Right cardiac atrium (tissue), 5 donors: Measurements from ENCODE around the gene AFG1L. TPM values are rescaled to one million over a fixed set of nuclear protein-coding genes. Genes with fewer than 3 reads are reported as not detected.

Experiments
- ATAC-seq, 2 donors: fragments of 200-7000 bp; cut with Tn5 transposase; one replicate each; pipeline versions ENCODE4 v1.8.0 to v1.9.1; 2020; ENCODE audit warnings: moderate library complexity in 2 of 2, mild to moderate bottlenecking in 1 of 2
- DNase-seq, 3 donors: peaks; one replicate each; pipeline ENCODE4 v3.0.0-alpha.2; 2020
- H3K27ac ChIP-seq: one replicate; pipeline ENCODE4 v1.5.1; 2013; ENCODE audit warnings: mild to moderate bottlenecking, low read length, control low read depth, moderate library complexity
- H3K27me3 ChIP-seq: one replicate; pipeline ENCODE4 v1.6.1; 2013; ENCODE audit not compliant: control insufficient read depth, insufficient read depth
- H3K4me1 ChIP-seq: one replicate; pipeline ENCODE4 v1.6.1; 2013; ENCODE audit warnings: low read length; ENCODE audit not compliant: control insufficient read depth, insufficient read depth
- H3K4me3 ChIP-seq: one replicate; pipeline ENCODE4 v1.5.1; 2013; ENCODE audit warnings: low read length, control low read depth
- H3K9me3 ChIP-seq: one replicate; pipeline ENCODE4 v1.6.1; 2013; ENCODE audit warnings: low read length; ENCODE audit not compliant: control insufficient read depth
- WGBS: extraction: QIAGEN DNeasy Blood & Tissue Kit; methylation state at CpG from one replicate; pipeline ENCODE4 v1.1.7; 2013; 5-methylcytosine and 5-hydroxymethylcytosine counted together
- intact Hi-C, 4 donors: fragments of 100-400 bp; cut with DNase I; formaldehyde crosslinking; loops; one replicate each; pipeline versions ENCODE4 v1.11.0 to v1.14.0; 2022 to 2023
- polyA plus RNA-seq: library from polyadenylated mRNA; stranded (reverse); fragments of 200-250 nt; gene quantifications from one replicate; pipeline ENCODE4 v1.2.3, GENCODE V29; 2013
- total RNA-seq, 4 donors: library from RNA; stranded (reverse); fragmentation: NEBNext Ultra II Directional; extraction: Animal tissue kit (Norgen Biotek cat#: 25700); gene quantifications; one replicate each; pipeline ENCODE4 v1.2.1, GENCODE V29; 2021
- donor health status: healthy with polysubstance abuse.
- donor health status: DM: no; HTN: yes; CAD: no.
- donor health status: DM: no; HTN: no; CAD: no.
- donor health status: DM: no; HTN: yes; CAD: no; lungs with severe emphysema.
- donor health status: DM: yes; HTN: yes; CAD: no.

The AFG1L gene
- total and polyA plus RNA-seq, 5 donors, result 3.9 to 14.5 (median 9.9) TPM

GRCh38 chr6:108489699-108490098, 194.8 kb downstream of the AFG1L start:
- Histone ChIP-seq H3K4me3 (no peak overlapping the region), H3K27ac (no peak overlapping the region), H3K27me3 (no peaks in the 10 kb centered on the region), H3K9me3 (no peaks in the 10 kb centered on the region), H3K4me1 (peaks cover 3% of the 10 kb centered on the region)
- no peak for DNase-seq
- no peak for ATAC-seq
- 96% methylated on average over 5 of the region's 5 CpGs for WGBS
- intact Hi-C loops, result loop anchor here in 1 of 4 donors (10.0 kb wide), 1 partner anchor 375 kb away; no protein-coding TSS in a partner anchor

- ATAC-seq (no peak), DNase-seq (no peak)
- intact Hi-C loops, result loop anchor here in 1 of 4 donors (10.0 kb wide), 1 partner anchor 377 kb away; no protein-coding TSS in a partner anchor
These were observed 197.4 kb downstream of the AFG1L start for GRCh38 chr6:108492131-108492766.

GRCh38 chr6:108494434-108494833, 199.6 kb downstream of the AFG1L start:
- H3K9me3 ChIP-seq, result no peaks in the 10 kb centered on the region
- DNase-seq, result no peak
- no peak overlapping the region for H3K4me3 ChIP-seq
- ATAC-seq, result no peak
- 87% methylated on average over 2 of the region's 2 CpGs for WGBS
- no peak overlapping the region for H3K27ac ChIP-seq
- H3K27me3 ChIP-seq, result no peaks in the 10 kb centered on the region
- intact Hi-C loops, result loop anchor here in 1 of 4 donors (10.0 kb wide), 1 partner anchor 380 kb away; no protein-coding TSS in a partner anchor
- H3K4me1 ChIP-seq, result no peaks in the 10 kb centered on the region

More at GRCh38 chr6:108492131-108492766, 197.4 kb downstream of the AFG1L start:
- no peaks in the 10 kb centered on the region for H3K9me3 ChIP-seq
- no peaks in the 10 kb centered on the region for H3K4me1 ChIP-seq
- H3K4me3 ChIP-seq, result no peak overlapping the region
- no peak overlapping the region for H3K27ac ChIP-seq
- no peaks in the 10 kb centered on the region for H3K27me3 ChIP-seq

GRCh38 chr6:108497883-108498282, 203.0 kb downstream of the AFG1L start:
- intact Hi-C loops, result loop anchor here in 1 of 4 donors (10.0 kb wide), 1 partner anchor 383 kb away; no protein-coding TSS in a partner anchor
- ATAC-seq (no peak), DNase-seq (no peak)
- Histone ChIP-seq H3K4me1 (no peaks in the 10 kb centered on the region), H3K27me3 (no peaks in the 10 kb centered on the region), H3K4me3 (no peak overlapping the region), H3K9me3 (no peaks in the 10 kb centered on the region), H3K27ac (no peak overlapping the region)
- 45% methylated on average over 3 of the region's 3 CpGs for WGBS

- WGBS, result 78% methylated on average over 3 of the region's 3 CpGs
- no peaks in the 10 kb centered on the region for H3K4me1 ChIP-seq
- no peaks in the 10 kb centered on the region for H3K9me3 ChIP-seq
- H3K4me3 ChIP-seq, result no peak overlapping the region
- no peak for DNase-seq
- no peaks in the 10 kb centered on the region for H3K27me3 ChIP-seq
- intact Hi-C loops, result no loop called here
- no peak overlapping the region for H3K27ac ChIP-seq
- ATAC-seq, result no peak
These were observed 206.7 kb downstream of the AFG1L start for GRCh38 chr6:108501559-108501958.

- Histone ChIP-seq H3K27me3 (no peaks in the 10 kb centered on the region), H3K4me3 (no peak overlapping the region), H3K9me3 (no peaks in the 10 kb centered on the region), H3K27ac (no peak overlapping the region), H3K4me1 (no peaks in the 10 kb centered on the region)
- intact Hi-C loops, result no loop called here
- DNase-seq, result no peak
- no peak for ATAC-seq
- WGBS, result 84% methylated on average over 1 of the region's 1 CpG
These were observed 208.0 kb downstream of the AFG1L start for GRCh38 chr6:108502832-108503231.

- Histone ChIP-seq H3K27ac (no peak overlapping the region), H3K4me1 (no peaks in the 10 kb centered on the region), H3K9me3 (no peaks in the 10 kb centered on the region), H3K4me3 (no peak overlapping the region), H3K27me3 (no peaks in the 10 kb centered on the region)
- ATAC-seq, result no peak
- intact Hi-C loops, result no loop called here
- no peak for DNase-seq
- 94% methylated on average over 2 of the region's 2 CpGs for WGBS
These were observed 212.5 kb downstream of the AFG1L start for GRCh38 chr6:108507316-108507715.

DNA sequence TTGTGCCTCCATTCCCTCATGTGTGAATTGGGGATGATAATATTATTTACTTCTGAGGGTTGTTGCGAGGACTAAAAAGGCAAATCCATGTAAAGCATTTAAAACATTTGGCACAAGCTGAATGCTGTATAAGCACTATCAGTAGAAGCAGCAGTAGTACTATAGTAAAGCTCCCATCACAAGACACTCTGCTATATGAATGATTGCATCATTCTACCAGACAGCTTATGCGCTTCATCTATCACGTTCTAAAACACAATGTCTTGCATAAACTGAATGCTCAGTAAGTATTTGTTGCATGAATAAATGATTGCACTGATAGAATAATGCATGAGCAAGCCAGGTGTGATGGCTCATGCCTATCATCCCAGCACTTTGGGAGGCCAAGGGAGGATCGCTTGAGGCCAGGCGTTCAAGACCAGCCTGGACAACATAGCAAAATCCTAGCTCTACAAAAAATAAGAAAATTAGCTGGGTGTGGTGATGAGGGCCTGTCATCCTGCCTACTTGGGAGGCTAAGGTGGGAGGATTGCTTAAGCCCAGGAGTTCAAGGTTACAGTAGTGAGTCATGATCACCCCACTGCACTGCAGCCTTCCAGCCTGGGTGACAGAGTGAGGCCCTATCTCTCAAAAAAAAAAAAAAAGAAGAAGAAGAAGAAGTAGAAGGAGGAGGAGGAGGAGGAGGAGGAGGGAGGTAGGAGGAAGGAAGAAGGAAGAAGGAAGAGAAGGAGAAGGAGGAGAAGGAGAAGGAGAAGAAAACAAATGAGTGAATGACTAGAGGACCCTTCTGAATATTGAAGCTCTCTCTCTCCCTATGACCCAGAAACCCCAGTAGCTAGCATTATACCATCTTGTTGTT, 215.8 kb downstream of the AFG1L start:
- Histone ChIP-seq H3K9me3 (no peaks in the 10 kb centered on the region), H3K27me3 (no peaks in the 10 kb centered on the region), H3K4me1 (no peaks in the 10 kb centered on the region), H3K4me3 (no peak overlapping the region), H3K27ac (no peak overlapping the region)
- WGBS, result 78% methylated on average over 5 of the region's 5 CpGs
- intact Hi-C loops, result no loop called here
- no peak for DNase-seq
- no peak for ATAC-seq

- H3K4me1 ChIP-seq, result no peaks in the 10 kb centered on the region
- no peak overlapping the region for H3K27ac ChIP-seq
- ATAC-seq, result no peak
- no peaks in the 10 kb centered on the region for H3K27me3 ChIP-seq
- intact Hi-C loops, result no loop called here
- WGBS, result 79% methylated on average over 5 of the region's 5 CpGs
- no peaks in the 10 kb centered on the region for H3K9me3 ChIP-seq
- no peak for DNase-seq
- no peak overlapping the region for H3K4me3 ChIP-seq
These were observed 224.1 kb downstream of the AFG1L start for GRCh38 chr6:108518714-108519576.

DNA sequence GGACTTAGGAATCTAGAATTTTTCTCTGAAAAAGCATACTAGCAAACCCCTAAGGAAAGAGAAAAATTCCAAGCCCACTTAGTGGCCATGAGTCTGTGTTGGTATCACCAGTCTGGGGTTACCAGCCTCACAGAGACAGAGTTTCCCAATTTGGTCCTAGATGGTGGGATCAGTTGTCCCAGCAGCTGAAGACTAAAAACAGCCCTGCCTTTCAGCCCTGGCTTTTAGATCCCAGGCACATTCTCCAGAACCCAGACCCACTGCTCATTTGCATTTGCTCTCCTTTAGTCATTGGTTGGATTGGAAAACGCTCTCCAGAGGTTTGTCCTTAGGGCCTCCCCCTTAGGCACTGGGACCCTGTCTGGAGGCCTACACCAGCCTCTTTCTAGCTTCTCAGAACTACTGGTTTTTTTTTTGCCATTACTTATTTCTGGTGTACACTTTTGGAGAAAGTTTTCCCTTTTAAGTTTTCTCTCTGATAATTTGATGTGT, 226.8 kb downstream of the AFG1L start:
- Histone ChIP-seq H3K4me1 (no peaks in the 10 kb centered on the region), H3K27me3 (no peaks in the 10 kb centered on the region), H3K27ac (no peak overlapping the region), H3K4me3 (no peak overlapping the region), H3K9me3 (no peaks in the 10 kb centered on the region)
- DNase-seq, result no peak
- intact Hi-C loops, result loop anchor here in 3 of 4 donors (5.0 to 10.0 kb wide), 3 partner anchors 407 to 539 kb away; no protein-coding TSS in a partner anchor
- ATAC-seq, result no peak
- 80% methylated on average over 1 of the region's 1 CpG for WGBS
